ENCODE measurements around the gene PRICKLE2.

GRCh38 chr3:64264501-64265109 lies 39.3 kb upstream of the PRICKLE2 start:
- TF ChIP-seq, protein P1, sequence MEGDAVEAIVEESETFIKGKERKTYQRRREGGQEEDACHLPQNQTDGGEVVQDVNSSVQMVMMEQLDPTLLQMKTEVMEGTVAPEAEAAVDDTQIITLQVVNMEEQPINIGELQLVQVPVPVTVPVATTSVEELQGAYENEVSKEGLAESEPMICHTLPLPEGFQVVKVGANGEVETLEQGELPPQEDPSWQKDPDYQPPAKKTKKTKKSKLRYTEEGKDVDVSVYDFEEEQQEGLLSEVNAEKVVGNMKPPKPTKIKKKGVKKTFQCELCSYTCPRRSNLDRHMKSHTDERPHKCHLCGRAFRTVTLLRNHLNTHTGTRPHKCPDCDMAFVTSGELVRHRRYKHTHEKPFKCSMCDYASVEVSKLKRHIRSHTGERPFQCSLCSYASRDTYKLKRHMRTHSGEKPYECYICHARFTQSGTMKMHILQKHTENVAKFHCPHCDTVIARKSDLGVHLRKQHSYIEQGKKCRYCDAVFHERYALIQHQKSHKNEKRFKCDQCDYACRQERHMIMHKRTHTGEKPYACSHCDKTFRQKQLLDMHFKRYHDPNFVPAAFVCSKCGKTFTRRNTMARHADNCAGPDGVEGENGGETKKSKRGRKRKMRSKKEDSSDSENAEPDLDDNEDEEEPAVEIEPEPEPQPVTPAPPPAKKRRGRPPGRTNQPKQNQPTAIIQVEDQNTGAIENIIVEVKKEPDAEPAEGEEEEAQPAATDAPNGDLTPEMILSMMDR (IDR thresholded peaks at IDR 0.05 in 8 of 11, conservative IDR thresholded peaks at IDR 0.05 in 3 of 11) = no peak
- TF ChIP-seq POLR2A (IDR thresholded peaks at IDR 0.05) = no peak
- TF ChIP-seq POLR2AphosphoS5 (IDR thresholded peaks at IDR 0.05) = no peak

Data from spleen (tissue), 7 donors.